ENCODE measurements around the gene SLC4A3. TPM values are rescaled to one million over a fixed set of nuclear protein-coding genes. Genes with fewer than 3 reads are reported as not detected.

The SLC4A3 gene
- 7.8 to 9.9 TPM (median 8.7 TPM) in 3 replicates for total RNA-seq (2021)
- percentile 36 among the genes with signal in this experiment for Bru-seq, nascent RNA
- long read RNA-seq, experiment 1, full-length matches to known transcripts: 6 of 30 reads
- long read RNA-seq, experiment 1, partial matches to known transcripts: 4 of 30 reads
- long read RNA-seq, experiment 1, other reads (novel, unspliced or antisense): 20 of 30 reads
- long read RNA-seq, experiment 2, partial matches to known transcripts: 7 of 12 reads
- long read RNA-seq, experiment 2, other reads (novel, unspliced or antisense): 5 of 12 reads
- long read RNA-seq, experiment 3: 0 reads

DNA sequence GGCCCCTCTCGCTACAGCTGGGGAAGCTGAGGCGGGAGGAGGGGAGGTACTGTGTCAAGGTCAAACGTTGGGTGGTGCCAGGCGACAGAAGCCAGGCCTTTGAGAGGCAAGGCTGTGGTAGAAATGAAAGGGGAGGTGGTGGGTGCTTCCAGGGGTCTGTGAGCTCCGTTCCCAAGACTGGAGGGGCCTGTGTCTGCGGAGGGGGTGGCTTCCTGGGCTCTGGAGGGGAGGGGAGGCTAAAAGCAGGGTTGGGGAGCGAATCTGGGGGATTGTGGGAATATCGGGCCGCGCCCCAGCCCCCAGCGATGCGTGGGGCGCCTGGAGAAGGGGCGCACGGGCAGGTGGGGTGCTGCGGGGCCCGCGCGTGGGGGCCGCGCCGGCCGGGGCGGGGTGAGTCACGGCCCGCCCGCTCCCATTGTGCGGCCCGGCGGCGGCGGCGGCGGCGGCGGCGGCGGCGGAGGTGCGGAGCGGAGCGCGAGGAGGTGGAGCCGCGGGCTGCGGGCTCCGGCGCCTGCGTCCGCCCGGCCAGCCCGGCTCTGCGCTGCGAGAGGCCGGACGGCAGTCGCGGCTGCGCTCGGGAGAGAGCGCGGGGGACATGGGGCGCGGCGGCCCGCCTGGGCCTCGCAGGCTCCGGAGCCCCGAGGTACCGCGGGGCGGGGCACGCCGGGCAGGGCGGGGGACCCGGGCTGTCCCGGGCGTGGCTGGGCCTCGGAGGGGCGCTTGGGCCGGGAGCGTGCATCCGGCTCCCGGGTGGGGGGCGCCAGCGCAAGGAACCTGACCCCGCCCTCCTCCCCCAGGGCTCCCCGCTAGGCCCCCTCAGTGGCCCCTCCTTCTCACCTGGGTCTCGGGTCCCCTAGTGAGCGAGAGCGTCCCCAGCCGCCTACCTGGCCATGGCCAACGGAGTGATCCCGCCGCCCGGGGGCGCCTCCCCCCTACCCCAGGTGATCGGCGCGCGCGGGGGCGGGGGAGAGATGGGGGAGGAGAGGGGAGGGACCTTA lies at the start of gene SLC4A3:
TSS of gene SLC4A3 (plus strand) at position 528 of the 998 bp plus-strand sequence. CDS start at position 891, 363 bp downstream.
- Mint-ChIP-seq H3K4me3 (peak within 1 kb of the TSS; percentile 85), H3K36me3 (no peaks in the 10 kb centered on the region), H3K4me1 (peaks cover 6% of the 10 kb centered on the region), H3K27ac (peak within 1 kb of the TSS; percentile 57; the same call in 1 of the 2 replicates), H3K27me3 (ENCODE audit: low read depth) (peaks cover 19% of the 10 kb centered on the region), H3K9me3 (no peaks in the 10 kb centered on the region)
- CTCF ChIA-PET: interaction anchor here (0.8 to 3.9 kb wide), 11 partner anchors 8 to 135 kb away, joined by 3 to 24 read pairs (median 3); partner anchors contain the start of genes CHPF, STK11IP and TMEM198
- TF ChIP-seq PRDM15 (CRISPR knock-in tag; IDR thresholded peaks at IDR 0.05): no peak
- 0 out of 2 replicates have a peak, but pooled peaks have one; percentile 8 for TF ChIP-seq SP1 (CRISPR knock-in tag; conservative IDR thresholded peaks at IDR 0.05)
- TF ChIP-seq, protein P1, sequence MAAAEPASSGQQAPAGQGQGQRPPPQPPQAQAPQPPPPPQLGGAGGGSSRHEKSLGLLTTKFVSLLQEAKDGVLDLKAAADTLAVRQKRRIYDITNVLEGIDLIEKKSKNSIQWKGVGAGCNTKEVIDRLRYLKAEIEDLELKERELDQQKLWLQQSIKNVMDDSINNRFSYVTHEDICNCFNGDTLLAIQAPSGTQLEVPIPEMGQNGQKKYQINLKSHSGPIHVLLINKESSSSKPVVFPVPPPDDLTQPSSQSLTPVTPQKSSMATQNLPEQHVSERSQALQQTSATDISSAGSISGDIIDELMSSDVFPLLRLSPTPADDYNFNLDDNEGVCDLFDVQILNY (CRISPR knock-in tag; IDR thresholded peaks at IDR 0.05): no peak; the same call in 1 of the 2 replicates
- TF ChIP-seq GTF2I (CRISPR knock-in tag; conservative IDR thresholded peaks at IDR 0.05): no peak
- no peak for TF ChIP-seq NR2C2 (CRISPR knock-in tag; IDR thresholded peaks at IDR 0.05)
- no peak for TF ChIP-seq FOXP1 (CRISPR knock-in tag; IDR thresholded peaks at IDR 0.05; ENCODE audit: borderline replicate concordance)
- TF ChIP-seq, protein P2, sequence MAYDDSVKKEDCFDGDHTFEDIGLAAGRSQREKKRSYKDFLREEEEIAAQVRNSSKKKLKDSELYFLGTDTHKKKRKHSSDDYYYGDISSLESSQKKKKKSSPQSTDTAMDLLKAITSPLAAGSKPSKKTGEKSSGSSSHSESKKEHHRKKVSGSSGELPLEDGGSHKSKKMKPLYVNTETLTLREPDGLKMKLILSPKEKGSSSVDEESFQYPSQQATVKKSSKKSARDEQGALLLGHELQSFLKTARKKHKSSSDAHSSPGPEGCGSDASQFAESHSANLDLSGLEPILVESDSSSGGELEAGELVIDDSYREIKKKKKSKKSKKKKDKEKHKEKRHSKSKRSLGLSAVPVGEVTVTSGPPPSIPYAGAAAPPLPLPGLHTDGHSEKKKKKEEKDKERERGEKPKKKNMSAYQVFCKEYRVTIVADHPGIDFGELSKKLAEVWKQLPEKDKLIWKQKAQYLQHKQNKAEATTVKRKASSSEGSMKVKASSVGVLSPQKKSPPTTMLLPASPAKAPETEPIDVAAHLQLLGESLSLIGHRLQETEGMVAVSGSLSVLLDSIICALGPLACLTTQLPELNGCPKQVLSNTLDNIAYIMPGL (CRISPR knock-in tag; IDR thresholded peaks at IDR 0.05): 0 out of 2 replicates have a peak, but pooled peaks have one; percentile 47
- TF ChIP-seq USF2 (CRISPR knock-in tag; IDR thresholded peaks at IDR 0.05): 0 out of 2 replicates have a peak, but pooled peaks have one; percentile 19
- TF ChIP-seq ZNF423 (CRISPR knock-in tag; IDR thresholded peaks at IDR 0.05): peak; percentile 37; the same call in 1 of the 2 replicates
- 0 out of 2 replicates have a peak, but pooled peaks have one; percentile 45 for TF ChIP-seq KAT7 (CRISPR knock-in tag; IDR thresholded peaks at IDR 0.05; ENCODE audit: borderline replicate concordance)
- TF ChIP-seq E2F4 (CRISPR knock-in tag; IDR thresholded peaks at IDR 0.05; ENCODE audit: borderline replicate concordance, low read depth): no peak
- no peak for TF ChIP-seq HMGA2 (CRISPR knock-in tag; IDR thresholded peaks at IDR 0.05)
- TF ChIP-seq ZNF232 (CRISPR knock-in tag; IDR thresholded peaks at IDR 0.05): no peak
- POLR2A ChIA-PET: interaction anchor here (0.6 kb wide), 1 partner anchor 58 kb away, joined by 3 read pairs; no protein-coding TSS in a partner anchor
- ATAC-seq (peak; percentile 76), DNase-seq (ENCODE audit: low spot score) (peak; percentile 40)
